ENCODE results near the gene HIVEP3.

DNA sequence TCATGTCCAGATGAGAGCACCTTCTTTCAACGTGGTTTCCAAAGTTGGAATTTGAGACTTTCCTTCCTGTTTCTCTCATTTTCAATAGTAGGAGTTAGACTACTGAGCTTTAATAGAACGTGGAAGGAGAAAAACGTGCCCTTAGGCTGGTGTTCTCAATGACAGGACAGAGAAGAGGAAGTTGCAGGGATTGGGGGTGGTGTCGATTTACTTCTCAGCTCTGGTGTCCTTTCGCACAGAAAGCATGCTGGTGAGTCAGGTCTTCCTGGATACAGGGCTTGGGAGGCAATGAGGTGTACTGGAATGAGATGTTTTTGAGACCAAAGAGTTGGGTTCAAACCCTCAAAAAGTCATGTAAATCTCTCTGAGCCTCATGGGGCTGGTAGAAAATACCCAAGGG lies 67.1 kb downstream of the HIVEP3 start:
- TF ChIP-seq YY1 (IDR thresholded peaks at IDR 0.05; ENCODE audit: insufficient read depth, insufficient read length) (no peak), ZNF274 (IDR thresholded peaks at IDR 0.05; ENCODE audit: low read depth, low read length) (no peak), SUZ12 (IDR thresholded peaks at IDR 0.05; ENCODE audit: extremely low read depth, insufficient read depth, insufficient read length) (no peak)
